Measurements from ENCODE around the gene NDE1.
"Not testable (repeated sequence)": the region's sequence is repeated elsewhere in the genome, so short reads cannot be mapped to it uniquely, and the experiment has no call there.

Gene NDE1

DNA sequence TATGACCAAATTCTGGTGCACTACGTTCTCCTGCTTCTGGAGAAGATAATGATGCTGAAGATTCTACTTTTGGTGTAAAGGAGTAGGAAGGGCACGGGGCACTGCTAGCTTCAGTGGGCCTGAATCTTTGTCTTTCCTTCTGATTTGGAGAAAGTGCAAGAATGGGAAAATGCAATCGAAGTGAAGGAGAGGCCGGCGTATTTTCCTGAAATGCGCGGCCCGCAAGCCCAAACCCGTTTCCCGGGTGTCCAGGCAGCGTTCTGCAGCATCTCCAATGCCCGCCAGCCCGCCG lies 372 bp upstream of the NDE1 start:
- Histone ChIP-seq H3K9me3 (ENCODE audit: control extremely low read depth in 1 of 5, control insufficient read depth in 4 of 5, insufficient read depth in 2 of 5, low read depth in 1 of 5, low read length in 4 of 5) (no peaks in the 10 kb centered on the region), H3K27me3 (replicated peaks in 2 of 5; ENCODE audit: control insufficient read depth in 4 of 5, insufficient read depth in 5 of 5, low read length in 4 of 5) (no peaks in the 10 kb centered on the region), H3K4me3 (ENCODE audit: control insufficient read depth in 1 of 7, extremely low read depth in 1 of 7, insufficient read depth in 4 of 7, low read depth in 2 of 7, low read length in 6 of 7) (peak overlapping the region; percentile 33 to 97 (median 82)), H3K36me3 (ENCODE audit: control insufficient read depth in 4 of 4, insufficient read depth in 4 of 4, low read length in 3 of 4) (peaks cover 0 to 15% (median 8%) of the 10 kb centered on the region in 4 experiments), H3K27ac (ENCODE audit: insufficient read depth in 1 of 2, low read depth in 1 of 2, low read length in 2 of 2, poor library complexity in 1 of 2, severe bottlenecking in 2 of 2) (peak overlapping the region in 1 of 2 experiments; percentile 65), H3K4me1 (ENCODE audit: control extremely low read depth in 1 of 4, control insufficient read depth in 4 of 4, insufficient read depth in 4 of 4, low read length in 3 of 4) (peaks cover 0 to 30% (median 20%) of the 10 kb centered on the region in 4 experiments)
- ChIA-PET POLR2A (interaction anchor here (2.5 kb wide), 1 partner anchor 22 kb away, joined by 8 read pairs; no protein-coding TSS in a partner anchor), CTCF (no interaction called here)
- 0% methylated on average over 13 of the region's 14 CpGs for WGBS (ENCODE audit: insufficient coverage)
- DNase-seq = no peak

DNA sequence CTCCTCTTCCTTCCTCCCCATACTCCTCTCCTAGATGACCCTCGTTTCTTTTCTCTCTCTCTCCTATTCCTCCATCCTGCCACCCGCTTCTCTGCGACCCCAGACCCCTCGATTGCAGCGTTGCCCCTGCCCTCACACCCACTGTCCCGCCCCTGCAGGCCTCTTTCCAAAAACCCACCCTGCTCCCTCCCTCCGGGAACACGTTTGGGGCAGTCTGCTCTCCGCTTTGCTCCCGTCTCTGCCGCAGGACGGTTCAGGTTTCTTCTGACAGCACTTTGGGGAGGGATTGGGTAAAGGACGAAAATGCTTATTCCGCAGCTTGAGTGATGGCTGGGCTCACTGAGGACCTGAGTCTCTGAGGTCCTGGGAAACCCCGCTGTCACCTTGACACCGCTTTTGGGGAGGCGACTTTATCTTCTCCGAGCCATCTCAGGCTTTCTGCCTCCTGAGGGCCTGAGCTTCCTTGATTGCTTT lies 690 bp downstream of the NDE1 start:
- H3K4me3 ChIP-seq (ENCODE audit: control insufficient read depth in 1 of 7, extremely low read depth in 1 of 7, insufficient read depth in 4 of 7, low read depth in 2 of 7, low read length in 6 of 7) = peak overlapping the region; percentile 76 to 97 (median 82)
- ChIA-PET POLR2A (interaction anchor here (2.5 kb wide), 1 partner anchor 21 kb away, joined by 8 read pairs; no protein-coding TSS in a partner anchor), CTCF (no interaction called here)
- H3K27me3 ChIP-seq (replicated peaks in 2 of 5; ENCODE audit: control insufficient read depth in 4 of 5, insufficient read depth in 5 of 5, low read length in 4 of 5) = no peaks in the 10 kb centered on the region
- WGBS (ENCODE audit: insufficient coverage) = 0% methylated on average over 11 of the region's 18 CpGs
- peaks cover 0 to 26% (median 20%) of the 10 kb centered on the region in 4 experiments for H3K4me1 ChIP-seq (ENCODE audit: control extremely low read depth in 1 of 4, control insufficient read depth in 4 of 4, insufficient read depth in 4 of 4, low read length in 3 of 4)
- peaks cover 0 to 17% (median 9%) of the 10 kb centered on the region in 4 experiments for H3K36me3 ChIP-seq (ENCODE audit: control insufficient read depth in 4 of 4, insufficient read depth in 4 of 4, low read length in 3 of 4)
- peak overlapping the region; percentile 84 to 90 for H3K27ac ChIP-seq (ENCODE audit: insufficient read depth in 1 of 2, low read depth in 1 of 2, low read length in 2 of 2, poor library complexity in 1 of 2, severe bottlenecking in 2 of 2)
- DNase-seq = peak in 2 of 3 donors; percentile 61 to 64
- H3K9me3 ChIP-seq (ENCODE audit: control extremely low read depth in 1 of 5, control insufficient read depth in 4 of 5, insufficient read depth in 2 of 5, low read depth in 1 of 5, low read length in 4 of 5) = no peaks in the 10 kb centered on the region

DNA sequence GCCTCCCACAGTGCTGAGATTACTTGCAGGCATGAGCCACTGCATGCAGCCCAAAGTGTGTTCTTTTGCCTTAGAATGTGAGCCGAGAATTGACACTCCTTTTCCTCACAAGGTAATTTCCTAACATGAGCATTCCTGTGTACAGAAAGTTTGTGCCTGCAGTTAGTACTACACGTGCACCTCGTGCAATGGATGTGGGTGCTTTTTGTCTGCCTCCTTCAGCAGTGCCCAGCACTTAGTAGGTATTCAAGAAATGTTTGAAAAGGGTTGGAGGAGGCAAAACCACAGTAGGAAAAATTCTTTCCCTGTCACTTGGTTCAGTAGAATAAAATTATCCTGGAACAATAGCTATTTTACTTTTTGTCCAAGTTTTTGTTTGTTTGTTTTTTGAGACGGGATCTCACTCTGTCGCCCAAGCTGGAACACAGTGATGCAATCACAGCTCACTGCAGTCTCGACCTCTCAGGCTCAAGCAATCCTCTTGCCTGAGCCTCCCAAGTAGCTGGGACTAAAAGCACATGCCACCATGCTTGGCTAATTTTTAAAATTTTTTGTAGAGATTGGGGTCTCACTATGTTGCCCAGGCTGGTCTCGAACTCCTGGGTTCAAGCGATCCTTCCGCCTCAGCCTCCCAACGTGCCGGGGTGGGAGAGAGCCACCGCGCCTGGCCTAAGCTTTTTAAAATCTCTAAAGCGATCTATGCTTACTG lies 2.4 kb downstream of the NDE1 start:
- H3K27ac ChIP-seq (ENCODE audit: insufficient read depth in 1 of 2, low read depth in 1 of 2, low read length in 2 of 2, poor library complexity in 1 of 2, severe bottlenecking in 2 of 2) = no peak overlapping the region
- DNase-seq = no peak
- ChIA-PET POLR2A (interaction anchor here (1.1 kb wide), 1 partner anchor 30 kb away, joined by 3 read pairs; no protein-coding TSS in a partner anchor), CTCF (interaction anchor here (0.8 to 2.4 kb wide), 4 partner anchors 9 to 20 kb away, joined by 3 to 7 read pairs (median 4); partner anchors contain the start of gene MARF1)
- H3K4me1 ChIP-seq (ENCODE audit: control extremely low read depth in 1 of 4, control insufficient read depth in 4 of 4, insufficient read depth in 4 of 4, low read length in 3 of 4) = peaks cover 0 to 26% (median 20%) of the 10 kb centered on the region in 4 experiments
- peak overlapping the region in 1 of 7 experiments; percentile 49 for H3K4me3 ChIP-seq (ENCODE audit: control insufficient read depth in 1 of 7, extremely low read depth in 1 of 7, insufficient read depth in 4 of 7, low read depth in 2 of 7, low read length in 6 of 7)
- 99% methylated on average over 8 of the region's 14 CpGs for WGBS (ENCODE audit: insufficient coverage)
- H3K27me3 ChIP-seq (replicated peaks in 2 of 5; ENCODE audit: control insufficient read depth in 4 of 5, insufficient read depth in 5 of 5, low read length in 4 of 5) = no peaks in the 10 kb centered on the region
- H3K9me3 ChIP-seq (ENCODE audit: control extremely low read depth in 1 of 5, control insufficient read depth in 4 of 5, insufficient read depth in 2 of 5, low read depth in 1 of 5, low read length in 4 of 5) = no peaks in the 10 kb centered on the region
- H3K36me3 ChIP-seq (ENCODE audit: control insufficient read depth in 4 of 4, insufficient read depth in 4 of 4, low read length in 3 of 4) = peaks cover 0 to 21% (median 11%) of the 10 kb centered on the region in 4 experiments

DNA sequence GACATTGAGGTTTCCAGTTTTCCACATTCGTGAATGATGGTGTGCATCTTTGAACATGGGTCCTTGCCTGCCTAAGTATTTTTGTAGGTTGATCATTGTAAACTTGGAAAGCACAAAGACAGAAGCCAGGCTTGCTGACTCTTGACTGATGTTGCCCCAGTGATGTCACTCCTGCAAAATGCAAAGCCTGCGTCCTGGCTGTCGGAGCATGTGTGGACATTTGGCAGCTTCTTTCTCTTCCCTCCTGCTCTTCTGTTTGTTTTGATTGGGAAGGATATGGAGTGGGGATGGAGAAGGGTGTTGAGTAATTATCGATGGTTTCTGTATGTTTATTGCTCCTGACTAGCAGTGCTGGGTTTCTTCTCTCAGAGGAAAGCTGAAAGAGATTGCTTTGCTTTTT lies 3.2 kb downstream of the NDE1 start:
- Histone ChIP-seq H3K4me3 (ENCODE audit: control insufficient read depth in 1 of 7, extremely low read depth in 1 of 7, insufficient read depth in 4 of 7, low read depth in 2 of 7, low read length in 6 of 7) (no peak overlapping the region), H3K36me3 (ENCODE audit: control insufficient read depth in 4 of 4, insufficient read depth in 4 of 4, low read length in 3 of 4) (peaks cover 0 to 21% (median 12%) of the 10 kb centered on the region in 4 experiments), H3K9me3 (ENCODE audit: control extremely low read depth in 1 of 5, control insufficient read depth in 4 of 5, insufficient read depth in 2 of 5, low read depth in 1 of 5, low read length in 4 of 5) (no peaks in the 10 kb centered on the region), H3K27me3 (replicated peaks in 2 of 5; ENCODE audit: control insufficient read depth in 4 of 5, insufficient read depth in 5 of 5, low read length in 4 of 5) (no peaks in the 10 kb centered on the region), H3K27ac (ENCODE audit: insufficient read depth in 1 of 2, low read depth in 1 of 2, low read length in 2 of 2, poor library complexity in 1 of 2, severe bottlenecking in 2 of 2) (no peak overlapping the region), H3K4me1 (ENCODE audit: control extremely low read depth in 1 of 4, control insufficient read depth in 4 of 4, insufficient read depth in 4 of 4, low read length in 3 of 4) (peaks cover 0 to 26% (median 20%) of the 10 kb centered on the region in 4 experiments)
- POLR2A ChIA-PET = no interaction called here
- CTCF ChIA-PET = interaction anchor here (0.8 to 2.4 kb wide), 4 partner anchors 10 to 19 kb away, joined by 3 to 7 read pairs (median 4); partner anchors contain the start of gene MARF1
- DNase-seq = no peak
- WGBS (ENCODE audit: insufficient coverage) = 98% methylated on average over 4 of the region's 4 CpGs

DNA sequence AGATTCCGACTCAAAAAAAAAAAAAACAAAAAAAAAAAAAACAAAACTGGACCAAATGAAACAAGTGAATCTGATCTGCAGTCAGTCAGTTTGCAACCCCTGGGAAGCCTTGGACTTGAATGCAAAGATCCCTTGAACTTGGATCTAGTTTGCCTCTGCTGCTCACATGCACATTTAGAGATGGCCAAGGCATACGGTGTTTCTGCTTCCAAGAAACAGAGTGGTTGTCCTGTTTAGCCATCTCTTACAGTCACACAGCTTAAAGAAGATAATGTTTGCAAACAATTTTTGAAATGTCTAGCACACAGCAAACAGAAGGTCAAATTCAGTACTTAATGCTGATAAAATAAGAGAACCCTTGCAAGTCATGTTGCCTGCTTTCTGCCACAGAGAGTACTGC lies 4.5 kb downstream of the NDE1 start:
- POLR2A ChIA-PET = no interaction called here
- no peak overlapping the region for H3K4me3 ChIP-seq (ENCODE audit: control insufficient read depth in 1 of 7, extremely low read depth in 1 of 7, insufficient read depth in 4 of 7, low read depth in 2 of 7, low read length in 6 of 7)

DNA sequence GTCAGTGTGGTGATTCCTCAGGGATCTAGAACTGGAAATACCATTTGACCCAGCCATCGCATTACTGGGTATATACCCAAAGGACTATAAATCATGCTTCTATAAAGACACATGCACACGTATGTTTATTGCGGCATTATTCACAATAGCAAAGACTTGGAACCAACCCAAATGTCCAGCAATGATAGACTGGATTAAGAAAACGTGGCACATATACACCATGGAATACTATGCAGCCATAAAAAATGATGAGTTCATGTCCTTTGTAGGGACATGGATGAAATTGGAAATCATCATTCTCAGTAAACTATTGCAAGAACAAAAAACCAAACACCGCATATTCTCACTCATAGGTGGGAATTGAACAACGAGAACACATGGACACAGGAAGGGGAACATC lies 5.5 kb downstream of the NDE1 start:
- POLR2A ChIA-PET; DNase-seq; H3K4me3 ChIP-seq (ENCODE audit: control insufficient read depth in 1 of 7, extremely low read depth in 1 of 7, insufficient read depth in 4 of 7, low read depth in 2 of 7, low read length in 6 of 7); H3K27me3 ChIP-seq (replicated peaks in 2 of 5; ENCODE audit: control insufficient read depth in 4 of 5, insufficient read depth in 5 of 5, low read length in 4 of 5); H3K9me3 ChIP-seq (ENCODE audit: control extremely low read depth in 1 of 5, control insufficient read depth in 4 of 5, insufficient read depth in 2 of 5, low read depth in 1 of 5, low read length in 4 of 5); H3K27ac ChIP-seq (ENCODE audit: insufficient read depth in 1 of 2, low read depth in 1 of 2, low read length in 2 of 2, poor library complexity in 1 of 2, severe bottlenecking in 2 of 2); CTCF ChIA-PET: not testable (repeated sequence)
- H3K4me1 ChIP-seq (ENCODE audit: control extremely low read depth in 1 of 4, control insufficient read depth in 4 of 4, insufficient read depth in 4 of 4, low read length in 3 of 4) = peaks cover 3 to 24% (median 14%) of the 10 kb centered on the region in 4 experiments
- WGBS (ENCODE audit: insufficient coverage) = no CpG with 5 or more reads among the region's 6 CpGs
- H3K36me3 ChIP-seq (ENCODE audit: control insufficient read depth in 4 of 4, insufficient read depth in 4 of 4, low read length in 3 of 4) = peaks cover 1 to 21% (median 15%) of the 10 kb centered on the region in 4 experiments

More for the DNA sequence above, 4.5 kb downstream of the NDE1 start:
- H3K27ac ChIP-seq (ENCODE audit: insufficient read depth in 1 of 2, low read depth in 1 of 2, low read length in 2 of 2, poor library complexity in 1 of 2, severe bottlenecking in 2 of 2) = no peak overlapping the region
- H3K36me3 ChIP-seq (ENCODE audit: control insufficient read depth in 4 of 4, insufficient read depth in 4 of 4, low read length in 3 of 4) = peaks cover 0 to 21% (median 12%) of the 10 kb centered on the region in 4 experiments
- H3K27me3 ChIP-seq (replicated peaks in 2 of 5; ENCODE audit: control insufficient read depth in 4 of 5, insufficient read depth in 5 of 5, low read length in 4 of 5) = no peaks in the 10 kb centered on the region
- WGBS (ENCODE audit: insufficient coverage) = 100% methylated on average over 1 of the region's 2 CpGs
- no peaks in the 10 kb centered on the region for H3K9me3 ChIP-seq (ENCODE audit: control extremely low read depth in 1 of 5, control insufficient read depth in 4 of 5, insufficient read depth in 2 of 5, low read depth in 1 of 5, low read length in 4 of 5)
- CTCF ChIA-PET = no interaction called here
- peaks cover 3 to 28% (median 19%) of the 10 kb centered on the region in 4 experiments for H3K4me1 ChIP-seq (ENCODE audit: control extremely low read depth in 1 of 4, control insufficient read depth in 4 of 4, insufficient read depth in 4 of 4, low read length in 3 of 4)
- DNase-seq = no peak

DNA sequence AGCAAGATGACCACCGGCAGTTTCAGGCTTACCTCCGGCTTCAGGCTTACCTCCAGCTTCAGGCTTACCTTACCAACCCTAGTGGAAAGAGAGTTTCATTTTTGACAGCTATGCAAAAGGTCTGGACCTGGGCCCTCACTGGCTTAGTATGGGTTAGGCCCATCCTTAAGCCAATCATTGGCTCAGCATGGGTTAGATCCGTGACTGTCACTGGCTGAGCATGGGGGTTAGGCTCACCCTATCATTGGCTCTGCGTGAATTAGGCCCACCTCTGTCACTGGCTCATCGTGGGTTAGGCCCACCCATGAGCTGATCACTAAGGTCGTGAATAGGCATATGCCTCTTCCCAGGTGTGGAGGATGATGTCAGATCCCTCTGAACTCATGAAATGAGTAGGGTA lies 8.1 kb downstream of the NDE1 start:
- Histone ChIP-seq H3K27ac (ENCODE audit: insufficient read depth in 1 of 2, low read depth in 1 of 2, low read length in 2 of 2, poor library complexity in 1 of 2, severe bottlenecking in 2 of 2) (no peak overlapping the region), H3K27me3 (replicated peaks in 2 of 5; ENCODE audit: control insufficient read depth in 4 of 5, insufficient read depth in 5 of 5, low read length in 4 of 5) (no peaks in the 10 kb centered on the region), H3K36me3 (ENCODE audit: control insufficient read depth in 4 of 4, insufficient read depth in 4 of 4, low read length in 3 of 4) (peaks cover 3 to 26% (median 14%) of the 10 kb centered on the region in 4 experiments), H3K4me1 (ENCODE audit: control extremely low read depth in 1 of 4, control insufficient read depth in 4 of 4, insufficient read depth in 4 of 4, low read length in 3 of 4) (peaks cover 3 to 7% (median 4%) of the 10 kb centered on the region in 4 experiments), H3K4me3 (ENCODE audit: control insufficient read depth in 1 of 7, extremely low read depth in 1 of 7, insufficient read depth in 4 of 7, low read depth in 2 of 7, low read length in 6 of 7) (no peak overlapping the region), H3K9me3 (ENCODE audit: control extremely low read depth in 1 of 5, control insufficient read depth in 4 of 5, insufficient read depth in 2 of 5, low read depth in 1 of 5, low read length in 4 of 5) (no peaks in the 10 kb centered on the region)
- 100% methylated on average over 3 of the region's 6 CpGs for WGBS (ENCODE audit: insufficient coverage)
- CTCF ChIA-PET = interaction anchor here (0.9 to 1.6 kb wide), 3 partner anchors 15 to 24 kb away, joined by 3 to 4 read pairs (median 3); partner anchors contain the start of gene MARF1
- DNase-seq = no peak
- POLR2A ChIA-PET = no interaction called here

All from common myeloid progenitor, CD34-positive (primary cell).